GM23338 (cell line): ENCODE measurements around the gene ECM2. TPM values are rescaled to one million over a fixed set of nuclear protein-coding genes. Genes with fewer than 3 reads are reported as not detected.

Experiments used
- ATAC-seq: fragments of 200-7000 bp; cut with Tn5 transposase; 3 replicates; pipeline ENCODE4 v1.9.1; 2020
- DNase-seq: peaks from one replicate; pipeline ENCODE4 v3.0.0-alpha.2; 2015; ENCODE audit warnings: low spot score
- H2AFZ ChIP-seq: fragments of 200-600 bp; sonication (generic); 2 replicates; pipeline ENCODE4 v1.8.0; 2016; ENCODE audit warnings: antibody characterized with exemption, mild to moderate bottlenecking, moderate library complexity
- H3F3A ChIP-seq: fragments of 200-600 bp; sonication (generic); replicated peaks from 2 replicates; pipeline ENCODE4 v1.8.0; 2017; ENCODE audit warnings: antibody characterized with exemption, mixed run types, low read depth
- H3K27ac ChIP-seq: fragments of 200-600 bp; sonication (generic); 2 replicates; pipeline ENCODE4 v1.6.1; 2016; ENCODE audit warnings: low read depth
- H3K27me3 ChIP-seq: fragments of 200-600 bp; sonication (generic); 2 replicates; pipeline ENCODE4 v1.8.0; 2016; ENCODE audit warnings: mild to moderate bottlenecking, mixed run types, moderate library complexity; ENCODE audit not compliant: insufficient read depth
- H3K36me3 ChIP-seq: fragments of 200-600 bp; sonication (generic); 2 replicates; pipeline ENCODE4 v1.8.0; 2016; ENCODE audit warnings: mild to moderate bottlenecking; ENCODE audit not compliant: insufficient read depth
- H3K4me1 ChIP-seq: fragments of 200-600 bp; sonication (generic); 2 replicates; pipeline ENCODE4 v1.8.0; 2016; ENCODE audit warnings: mild to moderate bottlenecking, moderate library complexity; ENCODE audit not compliant: insufficient read depth
- H3K4me2 ChIP-seq: fragments of 200-600 bp; sonication (generic); 2 replicates; pipeline ENCODE4 v1.7.1; 2017; ENCODE audit warnings: mixed run types
- H3K4me3 ChIP-seq: fragments of 200-600 bp; sonication (generic); 2 replicates; pipeline ENCODE4 v1.6.1; 2016; ENCODE audit warnings: mixed run types
- H3K79me2 ChIP-seq: fragments of 200-600 bp; sonication (generic); replicated peaks from 2 replicates; pipeline ENCODE4 v1.8.0; 2017; ENCODE audit warnings: mild to moderate bottlenecking; ENCODE audit not compliant: insufficient read depth
- H3K9me2 ChIP-seq: fragments of 200-600 bp; sonication (generic); 2 replicates; pipeline ENCODE4 v1.8.0; 2017; ENCODE audit not compliant: insufficient read depth
- H4K20me1 ChIP-seq: fragments of 200-600 bp; sonication (generic); replicated peaks from 2 replicates; pipeline ENCODE4 v1.8.0; 2017; ENCODE audit warnings: mild to moderate bottlenecking; ENCODE audit not compliant: insufficient read depth
- H3K27ac Mint-ChIP-seq: 2 replicates; pipeline ENCODE4 v1.8.0; 2020; ENCODE audit warnings: inconsistent platforms, mild to moderate bottlenecking, moderate library complexity, mixed read lengths
- H3K27me3 Mint-ChIP-seq: 3 replicates; pipeline ENCODE4 v1.8.0; 2022; ENCODE audit warnings: low read depth, mild to moderate bottlenecking, moderate library complexity, mixed read lengths, inconsistent platforms; ENCODE audit not compliant: insufficient read depth, poor library complexity
- H3K36me3 Mint-ChIP-seq: 3 replicates; pipeline ENCODE4 v1.8.0; 2021; ENCODE audit warnings: low read depth, mild to moderate bottlenecking, inconsistent platforms, moderate library complexity, mixed read lengths
- H3K4me1 Mint-ChIP-seq: 3 replicates; pipeline ENCODE4 v1.8.0; 2020; ENCODE audit warnings: mild to moderate bottlenecking, inconsistent platforms, mixed read lengths
- H3K4me3 Mint-ChIP-seq: 3 replicates; pipeline ENCODE4 v1.8.0; 2021; ENCODE audit warnings: moderate library complexity, mild to moderate bottlenecking, inconsistent platforms, mixed read lengths
- H3K9me3 Mint-ChIP-seq: 3 replicates; pipeline ENCODE4 v1.8.0; 2020; ENCODE audit warnings: moderate library complexity, mild to moderate bottlenecking, inconsistent platforms, mixed read lengths
- CREB1 ChIP-seq: fragments of 250-450 bp; sonication (Bioruptor Pico); IDR thresholded peaks from 2 replicates; pipeline ENCODE4 v1.5.0; 2020; ENCODE audit warnings: low read depth, mild to moderate bottlenecking, moderate library complexity
- CTCF ChIP-seq, 2 experiments: fragments of 200-600 bp in 1 of 2; sonication (generic) in 1 of 2; conservative IDR thresholded peaks; 2 replicates each; pipeline versions ENCODE4 v1.5.1 to v1.6.1; 2016 to 2017; ENCODE audit warnings: antibody characterized with exemption in 2 of 2, low read depth in 2 of 2, mild to moderate bottlenecking in 2 of 2, moderate library complexity in 1 of 2
- ETS1 ChIP-seq: IDR thresholded peaks from 2 replicates; pipeline ENCODE4 v1.6.1; 2016; ENCODE audit warnings: antibody characterized with exemption
- EZH2 ChIP-seq: fragments of 200-600 bp; sonication (generic); IDR thresholded peaks from one replicate; pipeline ENCODE4 v1.8.0; 2017; ENCODE audit warnings: antibody characterized with exemption, mild to moderate bottlenecking, low read depth; ENCODE audit not compliant: unreplicated experiment
- EZH2phosphoT487 ChIP-seq: fragments of 200-600 bp; sonication (generic); IDR thresholded peaks from one replicate; pipeline ENCODE4 v1.8.1; 2018; ENCODE audit warnings: antibody characterized with exemption; ENCODE audit not compliant: unreplicated experiment
- JUNB ChIP-seq: IDR thresholded peaks from one replicate; pipeline ENCODE4 v1.6.1; 2016; ENCODE audit warnings: antibody characterized with exemption; ENCODE audit not compliant: unreplicated experiment
- NANOG ChIP-seq: IDR thresholded peaks from 2 replicates; pipeline ENCODE4 v1.6.1; 2016; ENCODE audit warnings: antibody characterized with exemption, borderline replicate concordance
- POLR2AphosphoS5 ChIP-seq: IDR thresholded peaks from 2 replicates; pipeline ENCODE4 v1.6.1; 2016; ENCODE audit warnings: antibody characterized with exemption, low read depth
- REST ChIP-seq: IDR thresholded peaks from one replicate; pipeline ENCODE4 v1.6.1; 2018; ENCODE audit warnings: antibody characterized with exemption; ENCODE audit not compliant: unreplicated experiment
- STAT1 ChIP-seq: IDR thresholded peaks from one replicate; pipeline ENCODE4 v1.6.1; 2016; ENCODE audit warnings: antibody characterized with exemption; ENCODE audit not compliant: unreplicated experiment
- ZNF114 ChIP-seq: fragments of 250-450 bp; sonication (Bioruptor Pico); IDR thresholded peaks from 2 replicates; pipeline ENCODE4 v1.5.0; 2020; ENCODE audit warnings: mild to moderate bottlenecking, moderate library complexity
- ZNF331 ChIP-seq: fragments of 250-450 bp; sonication (Bioruptor Pico); IDR thresholded peaks from 2 replicates; pipeline ENCODE4 v1.5.0; 2020; ENCODE audit warnings: low read depth, mild to moderate bottlenecking, moderate library complexity
- ZNF462 ChIP-seq: fragments of 250-450 bp; sonication (Bioruptor Pico); IDR thresholded peaks from 2 replicates; pipeline ENCODE4 v1.5.0; 2020; ENCODE audit warnings: mild to moderate bottlenecking, moderate library complexity
- polyA plus RNA-seq: library from polyadenylated mRNA; unstranded; fragments of >200 nt; fragmentation: Nextera tagmentation; extraction: Ambion mirVana; gene quantifications from 2 replicates; pipeline ENCODE4 v1.2.1, GENCODE V29; 2016
- total RNA-seq: library from RNA; depleted of rRNA; stranded (reverse); fragments of >200 nt; shearing (Covaris generic); gene quantifications from 2 replicates; pipeline ENCODE4 v1.2.3, GENCODE V29; 2014

ECM2 gene
- total and polyA plus RNA-seq, 2 experiments from 2014 or later, result 0.79 TPM; not detected in 1

- Mint-ChIP-seq H3K4me3 (no peak overlapping the region), H3K4me1 (peaks cover 3% of the 10 kb centered on the region; the same call in 2 of the 3 replicates), H3K9me3 (no peaks in the 10 kb centered on the region), H3K36me3 (no peaks in the 10 kb centered on the region), H3K27me3 (no peaks in the 10 kb centered on the region), H3K27ac (no peak overlapping the region)
- no peak for TF ChIP-seq NANOG
- TF ChIP-seq EZH2phosphoT487, result no peak
- TF ChIP-seq ZNF462 (CRISPR knock-in tag), result no peak
- no peak for TF ChIP-seq JUNB
- no peak for TF ChIP-seq ETS1
- TF ChIP-seq POLR2AphosphoS5, result no peak
- TF ChIP-seq EZH2, result no peak
- no peak for TF ChIP-seq CTCF (conservative IDR thresholded peaks at IDR 0.05; ENCODE audit: low read depth in 2 of 2)
- no peak for TF ChIP-seq REST
- TF ChIP-seq ZNF331, result no peak
- TF ChIP-seq ZNF114 (CRISPR knock-in tag), result no peak
- TF ChIP-seq CREB1 (CRISPR knock-in tag), result no peak
- no peak for TF ChIP-seq STAT1
- Histone ChIP-seq H3K4me1 (no peaks in the 10 kb centered on the region), H3K27me3 (no peaks in the 10 kb centered on the region), H3F3A (no peaks in the 10 kb centered on the region), H3K27ac (no peak overlapping the region), H4K20me1 (no peaks in the 10 kb centered on the region), H3K4me3 (no peak overlapping the region), H3K79me2 (no peaks in the 10 kb centered on the region), H3K4me2 (no peak overlapping the region), H3K36me3 (no peaks in the 10 kb centered on the region), H2AFZ (no peak overlapping the region), H3K9me2 (no peaks in the 10 kb centered on the region)
- DNase-seq (no peak), ATAC-seq (no peak)
Observed at GRCh38 chr9:92528522-92528849, 7.3 kb downstream of the ECM2 start.
